Lower lobe of right lung (tissue), 2 donors: Measurements from ENCODE around the gene BPI. TPM values are rescaled to one million over a fixed set of nuclear protein-coding genes. Genes with fewer than 3 reads are reported as not detected.

Source experiments
- ATAC-seq, 2 donors: fragments of 200-7000 bp; cut with Tn5 transposase; one replicate each; pipeline ENCODE4 v1.9.1; 2020 to 2022; ENCODE audit warnings: mild to moderate bottlenecking in 2 of 2, moderate library complexity in 2 of 2
- DNase-seq: peaks from one replicate; pipeline ENCODE4 v3.0.0-alpha.2; 2020
- H3K27ac ChIP-seq: fragments of 200-600 bp; one replicate; pipeline ENCODE4 v1.8.0; 2022
- H3K27me3 ChIP-seq: fragments of 200-600 bp; one replicate; pipeline ENCODE4 v1.8.0; 2022; ENCODE audit warnings: low read depth
- H3K36me3 ChIP-seq: fragments of 200-600 bp; one replicate; pipeline ENCODE4 v1.8.0; 2022; ENCODE audit warnings: mild to moderate bottlenecking
- H3K4me1 ChIP-seq: fragments of 200-600 bp; one replicate; pipeline ENCODE4 v1.8.0; 2022
- H3K4me3 ChIP-seq: fragments of 200-600 bp; one replicate; pipeline ENCODE4 v1.8.0; 2022; ENCODE audit warnings: mild to moderate bottlenecking
- H3K9me3 ChIP-seq: fragments of 200-600 bp; one replicate; pipeline ENCODE4 v1.8.0; 2022
- intact Hi-C: fragments of 100-400 bp; cut with DNase I; formaldehyde crosslinking; loops from one replicate; pipeline ENCODE4 v1.11.0; 2022
- total RNA-seq: library from RNA; stranded (reverse); fragmentation: NEBNext Ultra II Directional; extraction: Animal tissue kit (Norgen Biotek cat#: 25700); gene quantifications from one replicate; pipeline ENCODE4 v1.2.1, GENCODE V29; 2021
- TF ChIP-seq, protein P1 (sequence below): fragments of 200-600 bp; IDR thresholded peaks from one replicate; pipeline ENCODE4 v1.8.0; 2022; ENCODE audit warnings: antibody characterized with exemption, mild to moderate bottlenecking
- donor health status: DM: no; HTN: yes; CAD: no; lungs with severe emphysema.

BPI gene
- total RNA-seq, 1 donor from 2014 or later: 0.44 TPM

DNA sequence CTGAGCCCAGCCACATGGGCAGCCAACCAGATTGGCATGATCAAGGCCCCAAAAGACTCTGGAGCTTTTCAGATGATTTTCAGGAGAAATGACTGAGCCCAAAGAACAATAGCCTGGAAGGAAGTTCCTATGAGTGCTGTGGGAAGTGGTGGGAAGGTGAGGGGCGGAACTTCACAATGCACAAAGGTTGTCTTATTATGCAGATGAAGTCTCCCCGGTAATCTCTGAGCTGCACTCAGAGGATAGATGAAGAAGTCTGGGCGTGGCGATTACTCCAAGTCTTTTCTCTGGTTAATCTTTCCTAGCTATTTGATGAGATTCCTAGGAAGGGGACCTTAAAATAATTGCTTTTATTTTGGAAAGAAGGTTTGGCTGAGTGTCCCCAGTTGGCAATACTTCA, 79.2 kb downstream of the BPI start:
- Histone ChIP-seq H3K27ac (no peak overlapping the region), H3K27me3 (peaks cover 4% of the 10 kb centered on the region), H3K36me3 (no peaks in the 10 kb centered on the region), H3K4me3 (no peak overlapping the region), H3K4me1 (no peaks in the 10 kb centered on the region), H3K9me3 (no peaks in the 10 kb centered on the region)
- DNase-seq (no peak), ATAC-seq (no peak)
- TF ChIP-seq, protein P1, sequence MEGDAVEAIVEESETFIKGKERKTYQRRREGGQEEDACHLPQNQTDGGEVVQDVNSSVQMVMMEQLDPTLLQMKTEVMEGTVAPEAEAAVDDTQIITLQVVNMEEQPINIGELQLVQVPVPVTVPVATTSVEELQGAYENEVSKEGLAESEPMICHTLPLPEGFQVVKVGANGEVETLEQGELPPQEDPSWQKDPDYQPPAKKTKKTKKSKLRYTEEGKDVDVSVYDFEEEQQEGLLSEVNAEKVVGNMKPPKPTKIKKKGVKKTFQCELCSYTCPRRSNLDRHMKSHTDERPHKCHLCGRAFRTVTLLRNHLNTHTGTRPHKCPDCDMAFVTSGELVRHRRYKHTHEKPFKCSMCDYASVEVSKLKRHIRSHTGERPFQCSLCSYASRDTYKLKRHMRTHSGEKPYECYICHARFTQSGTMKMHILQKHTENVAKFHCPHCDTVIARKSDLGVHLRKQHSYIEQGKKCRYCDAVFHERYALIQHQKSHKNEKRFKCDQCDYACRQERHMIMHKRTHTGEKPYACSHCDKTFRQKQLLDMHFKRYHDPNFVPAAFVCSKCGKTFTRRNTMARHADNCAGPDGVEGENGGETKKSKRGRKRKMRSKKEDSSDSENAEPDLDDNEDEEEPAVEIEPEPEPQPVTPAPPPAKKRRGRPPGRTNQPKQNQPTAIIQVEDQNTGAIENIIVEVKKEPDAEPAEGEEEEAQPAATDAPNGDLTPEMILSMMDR: no peak
- intact Hi-C loops: no loop called here

DNA sequence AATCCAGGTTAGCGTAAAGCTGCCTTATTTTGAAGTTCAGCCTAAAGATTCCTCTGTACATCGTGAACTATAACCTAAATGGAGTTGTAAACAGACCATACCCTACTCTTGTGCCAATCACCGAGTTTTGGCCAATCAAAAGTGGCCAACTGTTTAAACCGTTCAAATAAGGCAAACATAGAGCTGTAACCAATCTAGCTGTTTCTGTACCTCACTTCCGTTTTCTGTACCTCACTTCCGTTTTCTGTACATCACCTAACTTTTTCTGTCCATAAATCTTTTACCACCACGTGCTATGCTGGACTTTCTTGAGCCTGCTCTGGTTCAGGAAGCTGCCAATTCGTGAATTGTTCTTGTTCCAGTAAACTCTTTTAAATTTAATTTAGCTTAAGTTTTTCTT, 82.0 kb downstream of the BPI start:
- H3K27ac ChIP-seq: no peak overlapping the region
- H3K4me1 ChIP-seq: no peaks in the 10 kb centered on the region
- no peaks in the 10 kb centered on the region for H3K9me3 ChIP-seq
- no peak overlapping the region for H3K4me3 ChIP-seq
- peaks cover 4% of the 10 kb centered on the region for H3K27me3 ChIP-seq
- TF ChIP-seq, protein P1: no peak
- intact Hi-C loops: no loop called here
- no peaks in the 10 kb centered on the region for H3K36me3 ChIP-seq
- no peak for ATAC-seq
- DNase-seq: no peak

DNA sequence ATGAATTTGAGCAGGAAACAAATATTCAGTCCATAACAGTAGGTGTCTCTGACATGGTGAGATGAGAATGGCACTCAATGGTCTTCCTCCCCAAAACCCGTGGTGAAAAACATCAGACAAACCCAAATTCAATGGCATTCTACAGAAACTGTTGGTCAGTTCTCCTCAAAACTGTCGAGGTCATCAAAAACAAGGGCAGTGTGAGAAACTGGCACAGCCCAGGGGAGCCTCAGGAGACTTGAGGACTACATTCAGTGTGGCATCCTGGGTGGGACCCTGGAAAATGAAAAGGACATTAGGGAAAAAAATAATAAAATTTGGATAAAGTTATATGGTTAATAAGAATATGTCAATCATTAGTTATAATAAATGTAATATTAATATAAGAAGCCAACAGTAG, 82.9 kb downstream of the BPI start:
- DNase-seq (no peak), ATAC-seq (no peak)
- TF ChIP-seq, protein P1: no peak
- intact Hi-C loops: no loop called here
- peaks cover 4% of the 10 kb centered on the region for H3K27me3 ChIP-seq
- H3K9me3 ChIP-seq: no peaks in the 10 kb centered on the region
- no peak overlapping the region for H3K4me3 ChIP-seq
- no peaks in the 10 kb centered on the region for H3K36me3 ChIP-seq
- no peaks in the 10 kb centered on the region for H3K4me1 ChIP-seq
- H3K27ac ChIP-seq: no peak overlapping the region

Other genes with a start within 250 kb of the BPI start
- gene TGM2, start 138.9 kb upstream of the BPI start, total RNA-seq: 362 TPM
- 1.3 TPM for gene KIAA1755, start 43.4 kb upstream of the BPI start, total RNA-seq
- gene LBP, start 42.3 kb downstream of the BPI start, total RNA-seq: not detected
- 17.9 TPM for gene SNHG17, start 131.2 kb downstream of the BPI start, total RNA-seq
- gene RALGAPB, start 168.7 kb downstream of the BPI start, total RNA-seq: 35.7 TPM